NK-92 treated with Interleukin-12 subunit alpha and Interleukin-12 subunit beta, amount 100 ng/mL, for 24 hours (cell line): ENCODE data around the gene RAD9A.
"Not testable (repeated sequence)": the region's sequence is repeated elsewhere in the genome, so short reads cannot be mapped to it uniquely, and the experiment has no call there.

Source experiments
- DNase-seq: peaks from one replicate; lab custom pipeline; 2025; lab: John Stamatoyannopoulos, UW

Gene RAD9A

GRCh38 chr11:67410984-67411784 is 19.4 kb downstream of the RAD9A start:
- no peak for DNase-seq

GRCh38 chr11:67411785-67412152 is 20.0 kb downstream of the RAD9A start:
- no peak for DNase-seq

GRCh38 chr11:67412495-67413179 is 20.9 kb downstream of the RAD9A start:
- no peak for DNase-seq

GRCh38 chr11:67413266-67413849 is 21.6 kb downstream of the RAD9A start:
- no peak for DNase-seq

- no peak for DNase-seq
Measured at GRCh38 chr11:67415501-67416304, 23.9 kb downstream of the RAD9A start, which contains the start of gene CARNS1. Gene CARNS1 (plus strand): TSS chr11:67415678. CDS start chr11:67416200, 522 bp downstream.

GRCh38 chr11:67416416-67417335 is 24.9 kb downstream of the RAD9A start:
- DNase-seq: no peak

- no peak for DNase-seq
Measured at GRCh38 chr11:67417425-67417824, 25.6 kb downstream of the RAD9A start.

GRCh38 chr11:67418476-67419281 is 26.9 kb downstream of the RAD9A start:
- no peak for DNase-seq

- no peak for DNase-seq
Measured at GRCh38 chr11:67419325-67420049, 27.7 kb downstream of the RAD9A start.

- no peak for DNase-seq
Measured at GRCh38 chr11:67420147-67420645, 28.4 kb downstream of the RAD9A start.

- DNase-seq: peak; percentile 97
Measured at GRCh38 chr11:67420646-67421429, 29.1 kb downstream of the RAD9A start.

- DNase-seq: no peak
Measured at GRCh38 chr11:67421430-67422031, 29.7 kb downstream of the RAD9A start.

- no peak for DNase-seq
Measured at GRCh38 chr11:67422891-67423290, 31.1 kb downstream of the RAD9A start.

- no peak for DNase-seq
Measured at GRCh38 chr11:67423466-67423865, 31.7 kb downstream of the RAD9A start.

GRCh38 chr11:67423891-67424613 is 32.3 kb downstream of the RAD9A start:
- no peak for DNase-seq

GRCh38 chr11:67427364-67427859 is 35.6 kb downstream of the RAD9A start:
- not testable (repeated sequence) for DNase-seq
